HG02840 (cell line): Measurements from ENCODE around the gene CXCR1.
"Not testable (repeated sequence)": the region's sequence is repeated elsewhere in the genome, so short reads cannot be mapped to it uniquely, and the experiment has no call there.

Experiments
- ATAC-seq: cut with Tn5 transposase; IDR thresholded peaks from one replicate; pipeline ENCODE4 v1.9.1; 2021; ENCODE audit warnings: mild to moderate bottlenecking, moderate library complexity, moderate number of reproducible peaks; ENCODE audit not compliant: unreplicated experiment, low FRiP score

CXCR1 gene

GRCh38 chr2:218166791-218167190 is at the start of gene CXCR1:
Gene CXCR1, minus strand, starts transcription at chr2:218166962. Its CDS starts 1,751 bp downstream, at chr2:218165211.
- ATAC-seq, result no peak

- no peak for ATAC-seq
Measured at GRCh38 chr2:218216336-218216673, 49.5 kb upstream of the CXCR1 start.

GRCh38 chr2:218214116-218214515 is 47.4 kb upstream of the CXCR1 start:
- ATAC-seq, result no peak

- no peak for ATAC-seq
Measured at GRCh38 chr2:218209078-218209477, 42.3 kb upstream of the CXCR1 start.

- no peak for ATAC-seq
Measured at GRCh38 chr2:218202266-218202665, 35.5 kb upstream of the CXCR1 start.

- ATAC-seq, result no peak
Measured at GRCh38 chr2:218196974-218197373, 30.2 kb upstream of the CXCR1 start.

- no peak for ATAC-seq
Measured at GRCh38 chr2:218194880-218195279, 28.1 kb upstream of the CXCR1 start.

- ATAC-seq, result no peak
Measured at GRCh38 chr2:218193701-218194100, 26.9 kb upstream of the CXCR1 start.

GRCh38 chr2:218192902-218193430 is 26.2 kb upstream of the CXCR1 start:
- no peak for ATAC-seq

GRCh38 chr2:218188528-218188927 is 21.8 kb upstream of the CXCR1 start:
- ATAC-seq, result no peak

GRCh38 chr2:218187296-218188015 is 20.7 kb upstream of the CXCR1 start:
- ATAC-seq, result no peak

- ATAC-seq, result no peak
Measured at GRCh38 chr2:218186876-218187275, 20.1 kb upstream of the CXCR1 start.

- no peak for ATAC-seq
Measured at GRCh38 chr2:218186355-218186766, 19.6 kb upstream of the CXCR1 start.

- no peak for ATAC-seq
Measured at GRCh38 chr2:218184331-218184730, 17.6 kb upstream of the CXCR1 start.

GRCh38 chr2:218180467-218181114 is 13.8 kb upstream of the CXCR1 start:
- no peak for ATAC-seq

- no peak for ATAC-seq
Measured at GRCh38 chr2:218179782-218180181, 13.0 kb upstream of the CXCR1 start.

- no peak for ATAC-seq
Measured at GRCh38 chr2:218172845-218173244, 6.1 kb upstream of the CXCR1 start.

- ATAC-seq, result not testable (repeated sequence)
Measured at GRCh38 chr2:218171744-218172143, 5.0 kb upstream of the CXCR1 start.

GRCh38 chr2:218169757-218170546 is 3.2 kb upstream of the CXCR1 start:
- no peak for ATAC-seq

GRCh38 chr2:218168635-218169462 is 2.1 kb upstream of the CXCR1 start:
- ATAC-seq, result no peak
